ENCODE measurements around the gene CST6. TPM values are rescaled to one million over a fixed set of nuclear protein-coding genes. Genes with fewer than 3 reads are reported as not detected.
A peak's percentile ranks its signal among the peaks of the same experiment; 100 is the strongest.
"Not testable (repeated sequence)": the region's sequence is repeated elsewhere in the genome, so short reads cannot be mapped to it uniquely, and the experiment has no call there.

Gene CST6
- total RNA-seq, 1 experiment from 2014 or later, result not detected

DNA sequence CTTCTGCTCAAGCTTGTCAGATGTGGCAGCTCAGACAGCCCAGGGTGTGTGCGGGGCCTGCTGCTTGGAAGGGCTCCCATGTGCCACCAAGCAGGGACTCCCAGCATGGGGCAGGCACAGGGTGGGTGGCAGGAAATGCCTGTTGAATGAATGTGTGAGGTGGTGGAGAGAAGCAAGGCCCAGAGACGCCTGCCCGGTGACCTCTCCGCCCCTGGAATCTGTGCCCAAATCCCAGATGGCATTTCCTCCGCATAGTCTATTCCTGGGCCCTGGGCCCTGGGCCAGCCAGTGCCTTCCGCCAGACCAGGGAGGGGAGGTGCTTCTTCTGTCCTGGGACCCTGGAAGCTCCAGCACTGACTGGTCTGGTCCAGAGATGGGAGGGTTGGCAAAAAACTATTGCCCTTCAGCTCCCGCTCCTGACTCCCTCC lies 3.7 kb downstream of the CST6 start:
- DNase-seq (ENCODE audit: low spot score), result no peak

DNA sequence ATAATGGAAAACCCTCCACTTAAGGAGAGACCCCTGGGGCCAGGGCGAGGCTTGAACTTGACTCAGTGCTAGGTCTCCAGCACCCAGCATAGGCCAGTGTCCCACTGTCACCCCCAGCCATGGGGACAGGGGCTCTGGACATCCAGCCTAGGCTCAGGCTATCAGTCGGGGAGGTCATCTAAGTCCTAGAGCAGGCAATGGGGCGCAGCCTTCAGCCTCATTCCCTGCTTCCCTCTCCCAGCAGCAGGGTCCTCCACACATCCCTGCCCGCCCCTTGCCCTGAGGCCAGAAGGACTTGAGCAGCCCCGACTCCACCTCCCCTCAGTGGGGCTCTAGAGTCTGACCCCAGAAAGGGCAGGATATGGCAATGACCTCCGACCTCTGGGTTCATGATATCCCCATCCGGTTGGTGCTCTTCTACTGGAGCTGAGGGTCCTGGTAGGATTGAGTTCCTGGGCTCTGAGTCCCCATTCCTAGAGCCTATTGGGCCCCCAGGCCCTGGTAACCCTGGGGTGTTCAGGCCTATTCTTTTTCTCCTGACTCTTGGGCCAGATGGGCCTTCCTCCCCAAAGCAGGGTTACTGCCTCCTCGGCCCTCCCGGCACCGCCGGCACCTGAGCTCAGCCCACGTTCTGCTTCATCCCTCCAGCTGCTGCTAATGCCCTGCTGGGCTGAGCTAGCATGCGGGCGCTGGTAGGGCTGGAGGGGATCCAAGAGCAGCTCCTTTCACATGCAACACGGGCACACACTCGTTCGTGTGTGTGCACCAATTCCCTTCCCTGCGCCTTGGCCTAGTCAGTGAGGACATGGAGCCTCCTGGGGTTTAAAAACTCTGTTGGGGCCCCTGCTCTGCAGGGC lies 4.4 kb downstream of the CST6 start:
- no peak for DNase-seq (ENCODE audit: low spot score)

DNA sequence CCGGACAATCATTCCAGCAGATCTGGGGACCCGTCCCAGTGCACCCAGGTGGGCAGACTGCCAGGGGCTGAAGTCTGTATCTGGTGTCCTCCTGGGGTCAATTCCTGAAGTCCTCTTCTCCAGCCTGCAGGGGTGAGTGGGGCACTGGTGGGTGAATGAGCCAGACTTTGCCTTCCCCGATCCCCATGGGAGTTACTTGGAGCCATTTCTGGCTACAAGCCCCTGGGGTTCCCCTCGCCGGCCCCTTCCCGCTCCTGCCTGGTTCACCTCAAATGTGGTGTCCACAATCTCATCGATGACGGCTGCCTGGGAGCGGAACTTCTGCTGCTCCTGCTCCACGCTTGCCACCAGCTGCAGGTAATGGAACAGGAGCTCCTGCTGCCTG lies 5.0 kb downstream of the CST6 start:
- no peak for DNase-seq (ENCODE audit: low spot score)

- no peak for DNase-seq (ENCODE audit: low spot score)
Measured at GRCh38 chr11:66017321-66017720, 5.5 kb downstream of the CST6 start.

GRCh38 chr11:66020212-66020611 lies 8.4 kb downstream of the CST6 start:
- DNase-seq (ENCODE audit: low spot score), result no peak

- peak; percentile 89 for DNase-seq (ENCODE audit: low spot score)
Measured at GRCh38 chr11:66020618-66021357, 9.0 kb downstream of the CST6 start.

- no peak for DNase-seq (ENCODE audit: low spot score)
Measured at GRCh38 chr11:66022401-66023185, 10.8 kb downstream of the CST6 start.

- not testable (repeated sequence) for DNase-seq (ENCODE audit: low spot score)
Measured at GRCh38 chr11:66023186-66023440, 11.3 kb downstream of the CST6 start.

GRCh38 chr11:66026017-66026529 lies 14.3 kb downstream of the CST6 start, which contains the start of gene CATSPER1:
CATSPER1 (minus strand) TSS chr11:66026479; CDS start chr11:66026379, 100 bp downstream.
- DNase-seq (ENCODE audit: low spot score), result no peak

DNA sequence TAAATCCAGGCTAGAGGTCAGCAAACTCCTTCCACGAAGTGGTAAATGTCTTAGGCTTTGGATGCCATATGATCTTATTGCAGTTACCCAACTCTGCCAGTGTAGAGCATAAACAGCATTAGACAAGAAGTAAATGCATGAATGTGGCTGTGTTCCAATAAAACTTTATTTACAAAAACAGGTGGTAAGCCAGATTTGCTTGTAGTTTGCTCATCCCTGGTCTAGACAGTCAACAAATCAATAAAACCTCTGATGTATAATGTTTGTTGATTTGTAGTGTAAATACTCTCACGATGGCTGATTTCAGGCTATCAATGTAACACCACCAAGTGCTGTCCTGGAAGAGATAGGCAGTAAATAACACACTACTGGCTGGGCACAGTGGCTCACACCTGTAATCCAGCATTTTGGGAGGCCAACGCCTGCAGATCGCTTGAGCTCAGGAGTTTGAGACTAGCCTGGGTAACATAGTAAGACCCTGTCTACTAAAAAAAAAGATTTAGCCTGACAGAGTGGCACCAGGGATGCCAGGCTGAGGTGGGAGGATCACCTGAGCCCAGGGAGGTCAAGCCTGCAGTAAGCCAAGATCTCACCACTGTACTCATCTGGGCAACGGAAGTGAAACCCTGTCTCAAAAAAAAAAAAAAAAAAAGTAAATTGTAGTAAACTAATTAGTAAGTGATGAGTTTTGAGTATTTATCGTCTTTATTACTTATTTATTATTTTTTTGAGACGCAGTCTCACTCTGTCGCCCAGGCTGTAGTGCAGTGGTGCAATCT lies 21.3 kb downstream of the CST6 start:
- no peak for DNase-seq (ENCODE audit: low spot score)

GRCh38 chr11:66035653-66036333 lies 24.0 kb downstream of the CST6 start:
- no peak for DNase-seq (ENCODE audit: low spot score)

DNA sequence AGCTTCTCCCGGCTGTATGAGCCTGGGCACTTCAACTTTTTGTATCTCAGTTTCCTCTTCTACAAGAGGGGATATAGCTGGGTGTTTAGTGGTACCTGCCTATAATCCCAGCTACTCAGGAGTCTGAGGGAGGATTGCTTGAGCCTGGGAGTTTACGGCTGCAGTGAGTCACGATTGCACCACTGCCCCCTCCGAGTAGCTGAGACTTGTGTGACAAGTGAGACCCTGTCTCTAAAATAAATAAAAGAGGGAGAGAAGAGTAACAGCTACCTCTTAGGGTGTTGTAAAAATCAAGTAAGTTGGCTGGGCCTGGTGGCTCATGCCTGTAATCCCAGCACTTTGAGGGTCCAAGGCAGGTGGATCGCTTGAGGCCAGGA lies 24.5 kb downstream of the CST6 start:
- DNase-seq (ENCODE audit: low spot score), result no peak

- DNase-seq (ENCODE audit: low spot score), result no peak
Measured at GRCh38 chr11:66037327-66037726, 25.5 kb downstream of the CST6 start.

GRCh38 chr11:66039765-66040164 lies 28.0 kb downstream of the CST6 start:
- no peak for DNase-seq (ENCODE audit: low spot score)

DNA sequence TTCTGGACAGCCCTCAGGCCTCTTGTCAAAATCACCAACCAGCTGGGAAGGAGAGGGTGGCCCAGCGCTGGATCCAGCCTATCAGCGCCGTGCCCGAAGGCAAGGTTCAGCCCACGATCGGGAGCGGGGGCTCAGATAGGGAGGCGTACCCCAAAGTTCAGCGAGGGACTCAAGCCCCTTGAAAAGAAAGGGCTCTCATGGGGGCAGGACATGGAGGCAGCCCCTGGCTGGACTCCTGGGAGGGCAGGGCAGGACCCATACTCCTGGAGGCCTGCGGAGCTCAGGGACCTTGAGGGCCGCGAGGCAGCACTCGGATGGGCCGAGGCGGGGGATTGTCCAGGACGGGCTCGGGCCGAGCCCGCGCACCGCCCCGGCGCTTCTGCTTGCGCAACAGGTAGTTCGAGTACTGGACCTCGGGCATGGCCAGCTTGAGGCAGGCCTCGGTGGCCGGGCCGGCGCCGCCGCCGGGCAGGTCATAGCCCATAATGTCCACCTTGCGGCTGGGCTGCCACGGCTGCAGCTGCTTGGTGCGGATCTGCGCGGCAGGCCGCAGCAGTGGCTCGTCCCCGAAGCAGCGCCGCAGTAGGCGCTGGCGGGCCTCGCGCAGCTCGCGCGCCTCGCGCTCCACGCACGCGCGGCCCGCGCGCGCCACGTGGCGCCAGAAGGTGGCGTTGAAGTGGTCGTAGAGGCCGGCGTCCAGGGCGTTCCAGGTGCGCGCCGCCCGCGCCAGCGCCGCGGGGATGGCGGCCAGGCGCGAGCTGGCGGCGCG lies 30.6 kb downstream of the CST6 start:
- no peak for DNase-seq (ENCODE audit: low spot score)

DNA sequence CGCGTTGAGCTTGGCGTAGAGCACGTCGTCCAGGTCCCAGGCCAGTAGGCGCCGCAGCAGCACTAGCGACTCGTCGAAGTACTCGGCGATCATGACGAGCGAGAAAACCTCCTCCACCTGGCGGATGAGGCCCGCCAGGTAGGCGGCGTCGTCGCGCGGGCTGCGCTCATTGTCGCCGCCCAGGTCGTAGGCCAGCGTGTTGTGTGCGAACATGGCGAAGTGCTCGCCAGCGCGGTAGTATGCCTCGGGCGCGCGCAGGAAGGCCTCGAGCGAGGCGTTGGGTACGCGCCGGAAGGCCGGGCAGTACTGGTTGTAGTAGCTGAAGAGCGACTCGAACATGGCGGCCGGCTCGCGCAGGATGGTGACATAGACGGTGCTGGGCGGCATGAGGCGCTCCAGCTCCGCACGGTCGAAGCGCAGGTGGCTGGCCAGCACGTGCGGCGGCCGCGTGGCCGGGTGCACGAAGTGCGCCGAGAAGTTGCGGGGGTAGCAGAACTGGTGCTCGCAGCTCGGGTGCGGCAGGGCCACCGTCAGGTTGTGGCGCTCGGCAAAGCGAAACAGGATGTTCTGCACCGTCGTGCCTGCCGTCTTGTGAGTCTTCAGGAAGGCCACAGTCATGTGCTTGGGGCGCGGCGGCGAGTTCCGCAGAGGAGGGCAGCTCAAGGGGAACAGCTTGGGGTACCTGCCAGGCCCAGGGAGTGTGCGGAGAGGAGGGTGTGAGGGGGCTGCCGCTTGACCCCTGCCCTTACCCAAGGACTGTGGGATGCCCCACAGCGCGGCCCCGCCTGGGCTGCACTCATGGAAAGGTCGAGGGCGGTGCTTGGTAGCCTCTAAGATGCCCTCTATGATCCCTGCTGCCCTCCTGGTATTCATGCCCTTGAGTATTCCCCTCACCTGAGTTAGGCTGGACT lies 31.4 kb downstream of the CST6 start:
- DNase-seq (ENCODE audit: low spot score), result no peak

- DNase-seq (ENCODE audit: low spot score), result no peak
Measured at GRCh38 chr11:66044757-66045156, 32.9 kb downstream of the CST6 start.

DNA sequence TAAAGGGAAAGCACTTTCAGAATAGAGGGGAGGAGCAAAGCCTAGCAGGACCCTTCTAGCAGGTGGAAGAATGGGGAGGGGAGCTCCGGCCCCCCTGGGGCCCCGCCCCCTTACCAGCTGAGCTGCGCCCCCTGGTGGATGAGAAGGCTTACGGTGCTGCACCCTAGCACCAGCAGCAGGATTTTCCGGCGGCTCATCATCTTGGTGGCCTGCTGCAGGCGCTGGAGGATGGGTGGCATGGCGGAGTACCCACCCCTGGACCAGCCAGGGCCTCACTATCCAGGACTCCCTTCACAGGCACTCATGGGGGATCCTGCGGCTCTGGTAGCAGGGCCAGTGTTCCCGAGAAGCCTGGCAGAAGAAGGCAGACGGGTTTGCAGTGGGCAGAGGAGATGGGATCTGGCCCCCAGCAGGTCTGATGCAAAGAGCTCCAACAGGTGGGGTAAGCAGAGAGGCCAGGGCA lies 33.4 kb downstream of the CST6 start:
- DNase-seq (ENCODE audit: low spot score), result peak; percentile 56

DNA sequence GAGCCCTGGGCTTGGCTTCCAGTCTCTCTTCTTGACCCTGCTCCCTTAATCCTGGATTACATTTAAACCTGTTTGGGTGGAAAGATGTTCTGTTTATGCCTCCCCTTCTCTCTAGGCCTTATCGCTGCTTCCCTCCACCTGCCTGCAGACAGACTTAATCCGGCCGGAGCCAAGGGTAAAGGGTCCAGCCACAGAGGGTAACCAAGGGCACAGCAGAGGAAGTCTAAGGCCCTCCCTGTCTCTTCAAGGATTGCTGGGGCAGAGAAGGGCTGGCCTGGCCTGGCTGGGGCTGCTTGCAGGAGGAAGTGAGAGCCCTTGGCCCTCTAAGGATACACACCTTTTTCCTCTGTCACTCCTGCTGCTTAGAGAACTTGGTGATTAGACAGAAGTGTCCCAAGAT lies 35.1 kb downstream of the CST6 start:
- no peak for DNase-seq (ENCODE audit: low spot score)

Measured in H4 (cell line).